GM23338 (cell line): ENCODE measurements around the gene OLFML2B. TPM values are rescaled to one million over a fixed set of nuclear protein-coding genes. Genes with fewer than 3 reads are reported as not detected.

Experiments used
- ATAC-seq: fragments of 200-7000 bp; cut with Tn5 transposase; 3 replicates; pipeline ENCODE4 v1.9.1; 2020
- DNase-seq: peaks from one replicate; pipeline ENCODE4 v3.0.0-alpha.2; 2015; ENCODE audit warnings: low spot score
- H2AFZ ChIP-seq: fragments of 200-600 bp; sonication (generic); 2 replicates; pipeline ENCODE4 v1.8.0; 2016; ENCODE audit warnings: antibody characterized with exemption, mild to moderate bottlenecking, moderate library complexity
- H3F3A ChIP-seq: fragments of 200-600 bp; sonication (generic); replicated peaks from 2 replicates; pipeline ENCODE4 v1.8.0; 2017; ENCODE audit warnings: antibody characterized with exemption, mixed run types, low read depth
- H3K27ac ChIP-seq: fragments of 200-600 bp; sonication (generic); 2 replicates; pipeline ENCODE4 v1.6.1; 2016; ENCODE audit warnings: low read depth
- H3K27me3 ChIP-seq: fragments of 200-600 bp; sonication (generic); 2 replicates; pipeline ENCODE4 v1.8.0; 2016; ENCODE audit warnings: mild to moderate bottlenecking, mixed run types, moderate library complexity; ENCODE audit not compliant: insufficient read depth
- H3K36me3 ChIP-seq: fragments of 200-600 bp; sonication (generic); 2 replicates; pipeline ENCODE4 v1.8.0; 2016; ENCODE audit warnings: mild to moderate bottlenecking; ENCODE audit not compliant: insufficient read depth
- H3K4me1 ChIP-seq: fragments of 200-600 bp; sonication (generic); 2 replicates; pipeline ENCODE4 v1.8.0; 2016; ENCODE audit warnings: mild to moderate bottlenecking, moderate library complexity; ENCODE audit not compliant: insufficient read depth
- H3K4me2 ChIP-seq: fragments of 200-600 bp; sonication (generic); 2 replicates; pipeline ENCODE4 v1.7.1; 2017; ENCODE audit warnings: mixed run types
- H3K4me3 ChIP-seq: fragments of 200-600 bp; sonication (generic); 2 replicates; pipeline ENCODE4 v1.6.1; 2016; ENCODE audit warnings: mixed run types
- H3K79me2 ChIP-seq: fragments of 200-600 bp; sonication (generic); replicated peaks from 2 replicates; pipeline ENCODE4 v1.8.0; 2017; ENCODE audit warnings: mild to moderate bottlenecking; ENCODE audit not compliant: insufficient read depth
- H3K9me2 ChIP-seq: fragments of 200-600 bp; sonication (generic); 2 replicates; pipeline ENCODE4 v1.8.0; 2017; ENCODE audit not compliant: insufficient read depth
- H4K20me1 ChIP-seq: fragments of 200-600 bp; sonication (generic); replicated peaks from 2 replicates; pipeline ENCODE4 v1.8.0; 2017; ENCODE audit warnings: mild to moderate bottlenecking; ENCODE audit not compliant: insufficient read depth
- H3K27ac Mint-ChIP-seq: 2 replicates; pipeline ENCODE4 v1.8.0; 2020; ENCODE audit warnings: inconsistent platforms, mild to moderate bottlenecking, moderate library complexity, mixed read lengths
- H3K27me3 Mint-ChIP-seq: 3 replicates; pipeline ENCODE4 v1.8.0; 2022; ENCODE audit warnings: low read depth, mild to moderate bottlenecking, moderate library complexity, mixed read lengths, inconsistent platforms; ENCODE audit not compliant: insufficient read depth, poor library complexity
- H3K36me3 Mint-ChIP-seq: 3 replicates; pipeline ENCODE4 v1.8.0; 2021; ENCODE audit warnings: low read depth, mild to moderate bottlenecking, inconsistent platforms, moderate library complexity, mixed read lengths
- H3K4me1 Mint-ChIP-seq: 3 replicates; pipeline ENCODE4 v1.8.0; 2020; ENCODE audit warnings: mild to moderate bottlenecking, inconsistent platforms, mixed read lengths
- H3K4me3 Mint-ChIP-seq: 3 replicates; pipeline ENCODE4 v1.8.0; 2021; ENCODE audit warnings: moderate library complexity, mild to moderate bottlenecking, inconsistent platforms, mixed read lengths
- H3K9me3 Mint-ChIP-seq: 3 replicates; pipeline ENCODE4 v1.8.0; 2020; ENCODE audit warnings: moderate library complexity, mild to moderate bottlenecking, inconsistent platforms, mixed read lengths
- CREB1 ChIP-seq: fragments of 250-450 bp; sonication (Bioruptor Pico); IDR thresholded peaks from 2 replicates; pipeline ENCODE4 v1.5.0; 2020; ENCODE audit warnings: low read depth, mild to moderate bottlenecking, moderate library complexity
- CTCF ChIP-seq, 2 experiments: fragments of 200-600 bp in 1 of 2; sonication (generic) in 1 of 2; conservative IDR thresholded peaks; 2 replicates each; pipeline versions ENCODE4 v1.5.1 to v1.6.1; 2016 to 2017; ENCODE audit warnings: antibody characterized with exemption in 2 of 2, low read depth in 2 of 2, mild to moderate bottlenecking in 2 of 2, moderate library complexity in 1 of 2
- ETS1 ChIP-seq: IDR thresholded peaks from 2 replicates; pipeline ENCODE4 v1.6.1; 2016; ENCODE audit warnings: antibody characterized with exemption
- EZH2 ChIP-seq: fragments of 200-600 bp; sonication (generic); IDR thresholded peaks from one replicate; pipeline ENCODE4 v1.8.0; 2017; ENCODE audit warnings: antibody characterized with exemption, mild to moderate bottlenecking, low read depth; ENCODE audit not compliant: unreplicated experiment
- EZH2phosphoT487 ChIP-seq: fragments of 200-600 bp; sonication (generic); IDR thresholded peaks from one replicate; pipeline ENCODE4 v1.8.1; 2018; ENCODE audit warnings: antibody characterized with exemption; ENCODE audit not compliant: unreplicated experiment
- JUNB ChIP-seq: IDR thresholded peaks from one replicate; pipeline ENCODE4 v1.6.1; 2016; ENCODE audit warnings: antibody characterized with exemption; ENCODE audit not compliant: unreplicated experiment
- NANOG ChIP-seq: IDR thresholded peaks from 2 replicates; pipeline ENCODE4 v1.6.1; 2016; ENCODE audit warnings: antibody characterized with exemption, borderline replicate concordance
- POLR2AphosphoS5 ChIP-seq: IDR thresholded peaks from 2 replicates; pipeline ENCODE4 v1.6.1; 2016; ENCODE audit warnings: antibody characterized with exemption, low read depth
- REST ChIP-seq: IDR thresholded peaks from one replicate; pipeline ENCODE4 v1.6.1; 2018; ENCODE audit warnings: antibody characterized with exemption; ENCODE audit not compliant: unreplicated experiment
- STAT1 ChIP-seq: IDR thresholded peaks from one replicate; pipeline ENCODE4 v1.6.1; 2016; ENCODE audit warnings: antibody characterized with exemption; ENCODE audit not compliant: unreplicated experiment
- ZNF114 ChIP-seq: fragments of 250-450 bp; sonication (Bioruptor Pico); IDR thresholded peaks from 2 replicates; pipeline ENCODE4 v1.5.0; 2020; ENCODE audit warnings: mild to moderate bottlenecking, moderate library complexity
- ZNF331 ChIP-seq: fragments of 250-450 bp; sonication (Bioruptor Pico); IDR thresholded peaks from 2 replicates; pipeline ENCODE4 v1.5.0; 2020; ENCODE audit warnings: low read depth, mild to moderate bottlenecking, moderate library complexity
- ZNF462 ChIP-seq: fragments of 250-450 bp; sonication (Bioruptor Pico); IDR thresholded peaks from 2 replicates; pipeline ENCODE4 v1.5.0; 2020; ENCODE audit warnings: mild to moderate bottlenecking, moderate library complexity
- polyA plus RNA-seq: library from polyadenylated mRNA; unstranded; fragments of >200 nt; fragmentation: Nextera tagmentation; extraction: Ambion mirVana; gene quantifications from 2 replicates; pipeline ENCODE4 v1.2.1, GENCODE V29; 2016
- total RNA-seq: library from RNA; depleted of rRNA; stranded (reverse); fragments of >200 nt; shearing (Covaris generic); gene quantifications from 2 replicates; pipeline ENCODE4 v1.2.3, GENCODE V29; 2014

OLFML2B gene
- total and polyA plus RNA-seq, 2 experiments from 2014 or later = 2.9 to 4.3 TPM

- no peaks in the 10 kb centered on the region for H3K79me2 ChIP-seq
- H3K27me3 ChIP-seq = no peaks in the 10 kb centered on the region
- H3K36me3 ChIP-seq = no peaks in the 10 kb centered on the region
- H3K27ac ChIP-seq = no peak overlapping the region
- peaks cover 14% of the 10 kb centered on the region for H3K9me3 Mint-ChIP-seq
- no peak overlapping the region for H3K4me2 ChIP-seq
- peaks cover 14% of the 10 kb centered on the region for H3K36me3 Mint-ChIP-seq
- H4K20me1 ChIP-seq = no peaks in the 10 kb centered on the region
- no peak overlapping the region for H2AFZ ChIP-seq
- peaks cover 4% of the 10 kb centered on the region; the same call in 1 of the 2 replicates for H3K9me2 ChIP-seq
- H3K4me3 ChIP-seq = no peak overlapping the region
- H3F3A ChIP-seq = no peaks in the 10 kb centered on the region
- no peak for TF ChIP-seq ZNF462
- no peak for TF ChIP-seq EZH2
- no peak for TF ChIP-seq REST
- TF ChIP-seq ZNF114 = no peak
- TF ChIP-seq CTCF (conservative IDR thresholded peaks at IDR 0.05; ENCODE audit: low read depth in 2 of 2) = no peak
- no peak for TF ChIP-seq ETS1
- TF ChIP-seq STAT1 = no peak
- TF ChIP-seq ZNF331 = no peak
- TF ChIP-seq JUNB = no peak
- TF ChIP-seq EZH2phosphoT487 = no peak
- no peak for TF ChIP-seq POLR2AphosphoS5
- TF ChIP-seq NANOG = no peak
- no peak for TF ChIP-seq CREB1 (CRISPR knock-in tag)
- ATAC-seq (no peak), DNase-seq (no peak)
- H3K27me3 Mint-ChIP-seq = peaks cover 8% of the 10 kb centered on the region
- no peak overlapping the region for H3K27ac Mint-ChIP-seq
- H3K4me1 Mint-ChIP-seq = no peaks in the 10 kb centered on the region; the same call in 2 of the 3 replicates
- H3K4me3 Mint-ChIP-seq = no peak overlapping the region
- no peaks in the 10 kb centered on the region for H3K4me1 ChIP-seq
Measured at GRCh38 chr1:161987872-161988271, 35.8 kb downstream of the OLFML2B start.
